Subcutaneous adipose tissue (tissue), 4 donors: Measurements from ENCODE around the gene ACTRT2. TPM values are rescaled to one million over a fixed set of nuclear protein-coding genes. Genes with fewer than 3 reads are reported as not detected.

ENCODE experiments used
- total RNA-seq, 4 donors: library from RNA; depleted of rRNA; stranded (reverse); fragments of >200 nt; gene quantifications; one replicate each; pipeline ENCODE4 v1.1.0, GENCODE V29; 2016
- TF ChIP-seq, protein P1 (sequence below): fragments of 450-650 bp; IDR thresholded peaks from one replicate; pipeline ENCODE4 v1.5.1; 2016; ENCODE audit warnings: low read depth, mild to moderate bottlenecking, control low read depth, antibody characterized with exemption, moderate library complexity

Gene ACTRT2
- total RNA-seq, 4 donors from 2014 or later = not detected

- TF ChIP-seq, protein P1, sequence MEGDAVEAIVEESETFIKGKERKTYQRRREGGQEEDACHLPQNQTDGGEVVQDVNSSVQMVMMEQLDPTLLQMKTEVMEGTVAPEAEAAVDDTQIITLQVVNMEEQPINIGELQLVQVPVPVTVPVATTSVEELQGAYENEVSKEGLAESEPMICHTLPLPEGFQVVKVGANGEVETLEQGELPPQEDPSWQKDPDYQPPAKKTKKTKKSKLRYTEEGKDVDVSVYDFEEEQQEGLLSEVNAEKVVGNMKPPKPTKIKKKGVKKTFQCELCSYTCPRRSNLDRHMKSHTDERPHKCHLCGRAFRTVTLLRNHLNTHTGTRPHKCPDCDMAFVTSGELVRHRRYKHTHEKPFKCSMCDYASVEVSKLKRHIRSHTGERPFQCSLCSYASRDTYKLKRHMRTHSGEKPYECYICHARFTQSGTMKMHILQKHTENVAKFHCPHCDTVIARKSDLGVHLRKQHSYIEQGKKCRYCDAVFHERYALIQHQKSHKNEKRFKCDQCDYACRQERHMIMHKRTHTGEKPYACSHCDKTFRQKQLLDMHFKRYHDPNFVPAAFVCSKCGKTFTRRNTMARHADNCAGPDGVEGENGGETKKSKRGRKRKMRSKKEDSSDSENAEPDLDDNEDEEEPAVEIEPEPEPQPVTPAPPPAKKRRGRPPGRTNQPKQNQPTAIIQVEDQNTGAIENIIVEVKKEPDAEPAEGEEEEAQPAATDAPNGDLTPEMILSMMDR = no peak
These were observed 33.8 kb downstream of the ACTRT2 start for GRCh38 chr1:3055051-3055450.

DNA sequence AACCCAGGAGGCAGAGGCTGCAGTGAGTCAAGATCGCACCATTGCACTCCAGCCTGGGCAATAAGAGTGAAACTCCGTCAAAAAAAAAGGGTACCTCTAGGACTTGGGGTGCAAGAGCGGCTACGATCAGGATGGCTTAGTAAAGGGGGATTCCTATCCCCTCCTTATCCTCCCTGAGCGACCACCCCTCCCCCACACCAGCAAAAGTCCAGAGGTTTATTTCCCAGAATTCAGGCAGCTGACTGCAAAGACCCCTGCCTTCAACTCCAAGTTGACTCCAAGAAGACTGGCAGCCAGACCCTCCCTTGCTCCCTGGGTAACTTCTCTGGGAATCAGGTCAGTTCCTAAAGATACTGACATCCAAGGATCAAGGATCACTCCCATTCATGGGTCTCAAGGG, 35.4 kb downstream of the ACTRT2 start:
- TF ChIP-seq, protein P1 = no peak

- TF ChIP-seq, protein P1 = no peak
These were observed 37.2 kb downstream of the ACTRT2 start for GRCh38 chr1:3058263-3059030.

- TF ChIP-seq, protein P1 = no peak
These were observed 38.9 kb downstream of the ACTRT2 start for GRCh38 chr1:3060127-3060526.

DNA sequence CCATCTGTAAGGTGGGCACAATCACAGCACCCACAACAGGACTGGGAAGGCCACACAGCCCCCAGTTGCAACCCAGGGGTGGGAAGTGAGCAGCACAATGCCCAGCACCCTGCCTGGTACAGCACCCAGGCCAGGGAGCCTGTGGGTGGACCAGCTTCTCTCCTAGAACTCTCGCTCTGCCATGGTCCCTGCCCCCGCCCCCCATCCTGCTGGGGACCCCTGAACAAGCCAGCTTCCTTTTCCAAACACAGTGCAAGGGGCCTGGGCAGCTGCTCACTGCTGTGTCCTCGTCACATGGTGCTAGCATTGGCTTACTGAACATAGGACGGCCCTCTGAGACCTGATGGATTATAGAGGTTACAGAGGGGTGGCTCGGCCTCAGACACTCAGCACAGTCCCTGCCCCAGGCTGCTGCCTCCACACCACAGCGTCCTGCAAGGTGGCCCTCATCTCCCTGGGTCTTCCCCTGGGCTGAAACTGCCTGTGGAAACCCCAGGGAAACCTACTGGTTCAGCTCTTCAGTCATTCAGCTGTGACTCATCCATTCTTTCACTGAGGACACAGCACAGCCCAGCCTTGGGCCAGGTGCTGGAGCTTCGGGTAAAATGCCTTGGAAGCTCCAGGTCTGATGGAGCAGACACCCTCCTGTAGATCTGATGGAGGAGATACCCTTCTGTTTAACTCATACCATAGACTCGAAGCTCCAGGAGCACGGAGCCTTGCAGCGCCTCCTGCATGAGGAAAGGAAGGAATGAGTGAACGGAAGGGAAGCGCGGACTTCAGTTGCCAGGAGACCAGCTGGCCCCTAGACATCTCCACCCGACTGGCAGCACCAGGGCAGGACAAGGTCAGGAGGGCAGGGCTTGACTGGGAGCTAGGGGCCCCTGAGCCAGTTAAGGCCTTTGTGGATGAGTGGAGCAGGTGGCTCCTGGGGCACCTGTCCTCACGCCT, 39.6 kb downstream of the ACTRT2 start:
- TF ChIP-seq, protein P1 = no peak

DNA sequence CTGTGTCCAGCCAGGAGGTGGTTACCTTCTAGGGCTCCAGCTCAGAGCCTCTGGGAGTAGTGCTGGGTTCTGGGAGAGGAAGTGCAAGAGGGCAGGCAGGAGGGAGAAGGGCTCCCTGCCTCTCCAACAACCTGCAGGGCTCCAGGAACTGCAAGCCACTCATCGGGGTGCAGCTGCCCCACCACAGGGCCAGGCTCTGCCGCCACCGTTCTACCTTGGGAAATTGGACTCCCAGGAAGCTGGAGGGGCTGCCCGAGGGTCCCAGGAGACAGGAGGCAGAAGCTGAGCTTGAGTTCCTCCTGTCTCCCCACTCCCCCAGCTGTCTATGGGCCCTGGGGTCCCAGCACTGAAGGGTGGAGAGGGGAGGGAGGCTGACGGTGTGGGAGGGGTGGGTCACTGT, 40.3 kb downstream of the ACTRT2 start:
- TF ChIP-seq, protein P1 = no peak
